Measurements from ENCODE around the gene TRIAP1.

The TRIAP1 gene

DNA sequence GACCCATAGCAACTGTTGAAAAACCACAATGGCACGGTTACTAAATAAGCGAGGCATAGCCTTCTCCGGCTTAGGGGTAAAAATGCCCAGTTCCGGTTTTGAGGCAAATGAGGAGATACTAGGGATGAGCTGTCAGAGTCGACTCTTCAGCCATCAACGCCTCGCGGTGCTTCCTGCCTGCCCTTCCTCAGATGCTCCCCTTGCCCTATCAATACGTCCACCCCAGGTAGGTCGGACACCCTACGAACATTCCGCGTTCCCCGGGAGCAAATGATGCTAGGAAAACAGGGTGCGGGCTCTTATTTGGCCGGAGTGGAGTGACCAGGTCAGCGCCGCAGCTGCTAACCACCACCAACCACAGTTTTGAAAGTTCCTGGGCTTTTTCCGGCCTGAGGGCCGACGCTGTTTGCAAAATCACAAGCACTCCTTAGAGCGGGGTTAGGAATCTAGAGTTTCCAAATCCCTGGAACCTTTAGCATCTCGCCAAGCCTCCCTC is 22.2 kb upstream of the TRIAP1 start:
- DNase-seq (ENCODE audit: low read depth, low spot score) = peak; percentile 60
- in situ Hi-C loops (cut with HindIII; ENCODE audit: low sequenced_read_pairs) = no loop called here

DNA sequence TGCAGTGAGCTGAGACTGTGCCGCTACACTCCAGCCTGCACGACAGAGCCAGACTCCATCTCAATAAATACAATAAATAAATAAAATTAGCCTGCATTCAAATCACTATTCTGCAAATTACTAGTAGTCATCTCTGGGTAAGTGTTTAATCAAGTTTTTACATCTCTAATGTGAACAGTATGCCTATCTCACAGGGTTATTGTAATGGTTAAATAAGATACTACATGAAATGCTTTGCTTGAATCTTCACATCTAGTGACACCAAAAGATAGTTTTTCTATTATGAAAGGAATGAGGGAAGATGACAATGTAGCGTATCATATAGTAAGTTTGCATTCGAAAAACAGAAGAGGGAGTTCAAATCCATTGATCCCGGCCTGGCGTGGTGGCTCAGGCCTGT is 21.3 kb upstream of the TRIAP1 start:
- in situ Hi-C loops (cut with HindIII; ENCODE audit: low sequenced_read_pairs) = no loop called here
- H3K4me3 ChIP-seq (ENCODE audit: low read depth, low read length) = no peak overlapping the region
- TF ChIP-seq, protein P1, sequence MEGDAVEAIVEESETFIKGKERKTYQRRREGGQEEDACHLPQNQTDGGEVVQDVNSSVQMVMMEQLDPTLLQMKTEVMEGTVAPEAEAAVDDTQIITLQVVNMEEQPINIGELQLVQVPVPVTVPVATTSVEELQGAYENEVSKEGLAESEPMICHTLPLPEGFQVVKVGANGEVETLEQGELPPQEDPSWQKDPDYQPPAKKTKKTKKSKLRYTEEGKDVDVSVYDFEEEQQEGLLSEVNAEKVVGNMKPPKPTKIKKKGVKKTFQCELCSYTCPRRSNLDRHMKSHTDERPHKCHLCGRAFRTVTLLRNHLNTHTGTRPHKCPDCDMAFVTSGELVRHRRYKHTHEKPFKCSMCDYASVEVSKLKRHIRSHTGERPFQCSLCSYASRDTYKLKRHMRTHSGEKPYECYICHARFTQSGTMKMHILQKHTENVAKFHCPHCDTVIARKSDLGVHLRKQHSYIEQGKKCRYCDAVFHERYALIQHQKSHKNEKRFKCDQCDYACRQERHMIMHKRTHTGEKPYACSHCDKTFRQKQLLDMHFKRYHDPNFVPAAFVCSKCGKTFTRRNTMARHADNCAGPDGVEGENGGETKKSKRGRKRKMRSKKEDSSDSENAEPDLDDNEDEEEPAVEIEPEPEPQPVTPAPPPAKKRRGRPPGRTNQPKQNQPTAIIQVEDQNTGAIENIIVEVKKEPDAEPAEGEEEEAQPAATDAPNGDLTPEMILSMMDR (IDR thresholded peaks at IDR 0.05; ENCODE audit: low read depth, low read length) = no peak
- DNase-seq (ENCODE audit: low read depth, low spot score) = no peak

More for the DNA sequence above, 22.2 kb upstream of the TRIAP1 start:
- TF ChIP-seq, protein P1 (IDR thresholded peaks at IDR 0.05; ENCODE audit: low read depth, low read length) = no peak
- H3K4me3 ChIP-seq (ENCODE audit: low read depth, low read length) = peak overlapping the region; percentile 83

DNA sequence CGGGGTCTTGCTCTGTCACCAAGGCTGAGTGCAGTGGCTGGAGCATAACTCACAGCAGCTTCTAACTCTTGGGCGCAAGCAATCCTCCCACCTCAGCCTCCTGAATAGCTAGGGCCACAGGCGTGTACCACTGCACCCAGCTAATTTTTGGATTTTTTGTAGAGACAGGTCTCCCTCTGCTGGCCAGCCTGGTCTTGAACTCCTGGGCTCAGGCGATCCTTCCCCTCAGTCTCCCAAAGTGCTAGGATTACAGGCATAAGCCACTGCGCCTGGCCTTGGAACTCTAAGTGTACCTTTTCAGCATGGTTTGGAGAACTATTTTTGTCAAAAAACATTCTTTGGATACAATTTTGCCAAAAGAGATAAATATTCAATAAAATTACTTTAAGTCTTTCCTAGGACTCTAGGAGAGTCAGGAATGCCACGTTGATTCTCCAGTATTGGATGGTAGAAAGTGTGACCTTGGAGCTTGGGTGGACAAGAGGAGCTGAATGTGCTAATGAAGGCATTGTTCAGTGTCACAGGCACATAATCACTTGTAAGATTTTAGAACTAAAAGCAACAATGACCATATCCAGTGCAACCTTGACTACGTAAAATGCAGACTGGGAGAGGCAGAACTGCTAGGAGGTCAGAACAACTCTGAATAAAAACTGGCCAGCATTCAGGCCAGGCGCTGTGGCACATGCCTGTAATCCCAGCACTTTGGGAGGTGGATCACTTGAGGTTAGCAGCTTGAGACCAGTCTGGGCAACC is 20.6 kb upstream of the TRIAP1 start:
- no peak overlapping the region for H3K4me3 ChIP-seq (ENCODE audit: low read depth, low read length)
- TF ChIP-seq, protein P1 (IDR thresholded peaks at IDR 0.05; ENCODE audit: low read depth, low read length) = peak; percentile 72
- DNase-seq (ENCODE audit: low read depth, low spot score) = peak; percentile 26
- in situ Hi-C loops (cut with HindIII; ENCODE audit: low sequenced_read_pairs) = no loop called here

DNA sequence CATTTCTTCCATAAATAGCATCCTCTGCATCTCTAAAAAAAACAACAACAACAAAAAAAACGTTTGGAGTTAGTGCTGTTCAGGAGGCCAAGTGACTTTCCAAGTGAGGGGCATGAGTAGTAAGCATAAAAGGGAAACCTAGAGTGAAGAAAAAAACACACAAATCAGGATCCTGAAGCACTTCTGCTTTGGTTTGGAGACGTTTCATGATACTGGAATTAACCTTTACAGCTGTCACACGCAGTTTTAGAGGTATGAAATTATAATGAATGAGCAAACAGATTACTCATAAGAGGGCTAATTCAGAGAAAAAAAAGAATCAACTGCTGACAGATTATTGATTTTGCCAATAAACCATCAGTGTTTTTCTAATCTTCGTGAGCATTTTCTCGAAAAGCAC is 19.6 kb upstream of the TRIAP1 start:
- in situ Hi-C loops (cut with HindIII; ENCODE audit: low sequenced_read_pairs) = no loop called here
- no peak overlapping the region for H3K4me3 ChIP-seq (ENCODE audit: low read depth, low read length)
- no peak for DNase-seq (ENCODE audit: low read depth, low spot score)
- TF ChIP-seq, protein P1 (IDR thresholded peaks at IDR 0.05; ENCODE audit: low read depth, low read length) = no peak

DNA sequence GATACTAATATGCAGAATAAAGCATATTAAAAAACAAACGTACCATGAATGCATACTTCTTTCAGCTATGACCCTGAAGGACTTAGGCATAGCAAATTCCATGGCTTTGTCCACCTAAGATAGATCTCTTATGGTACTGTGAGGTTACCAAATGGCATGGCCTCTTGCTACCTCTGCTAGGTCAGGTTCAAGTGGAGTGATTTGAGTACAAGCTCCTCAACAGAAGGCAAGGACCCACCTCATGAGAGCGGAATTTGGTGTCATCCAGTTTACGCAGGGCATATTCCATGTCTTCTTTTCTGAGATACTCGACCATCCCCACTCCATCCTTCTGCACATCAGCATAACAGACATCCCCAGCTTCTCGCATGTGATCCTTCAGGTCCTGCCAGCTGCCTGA is 17.5 kb upstream of the TRIAP1 start:
- DNase-seq (ENCODE audit: low read depth, low spot score) = no peak
- in situ Hi-C loops (cut with HindIII; ENCODE audit: low sequenced_read_pairs) = no loop called here
- TF ChIP-seq, protein P1 (IDR thresholded peaks at IDR 0.05; ENCODE audit: low read depth, low read length) = no peak
- no peak overlapping the region for H3K4me3 ChIP-seq (ENCODE audit: low read depth, low read length)

DNA sequence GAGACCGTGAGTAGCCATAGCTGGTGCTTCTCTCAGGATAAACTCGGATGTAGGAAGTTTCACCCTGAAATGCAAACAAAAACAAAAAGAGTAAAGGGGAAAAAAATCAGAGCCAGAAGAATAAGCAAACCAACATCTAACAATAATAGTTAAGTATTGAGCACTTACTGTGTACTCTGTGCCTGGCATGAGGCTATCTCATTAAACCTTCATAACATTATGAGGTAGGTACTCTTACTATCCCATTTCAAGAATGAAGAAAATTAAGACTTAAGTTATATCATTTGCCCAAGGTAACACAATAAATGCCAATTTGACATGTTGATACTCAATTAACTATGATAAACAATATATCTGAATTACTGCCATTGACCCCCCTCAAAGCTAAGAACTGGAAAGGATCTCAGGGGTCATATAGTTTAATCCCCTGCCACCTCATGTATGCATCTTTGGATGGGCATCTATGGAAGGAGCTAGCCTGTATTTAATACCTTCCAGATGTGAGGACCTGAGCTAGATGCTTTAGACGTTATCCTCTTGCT is 16.0 kb upstream of the TRIAP1 start:
- TF ChIP-seq, protein P1 (IDR thresholded peaks at IDR 0.05; ENCODE audit: low read depth, low read length) = no peak
- in situ Hi-C loops (cut with HindIII; ENCODE audit: low sequenced_read_pairs) = no loop called here
- H3K4me3 ChIP-seq (ENCODE audit: low read depth, low read length) = no peak overlapping the region
- DNase-seq (ENCODE audit: low read depth, low spot score) = no peak
